ENCODE results near the gene CYP1A2.

Gene CYP1A2

DNA sequence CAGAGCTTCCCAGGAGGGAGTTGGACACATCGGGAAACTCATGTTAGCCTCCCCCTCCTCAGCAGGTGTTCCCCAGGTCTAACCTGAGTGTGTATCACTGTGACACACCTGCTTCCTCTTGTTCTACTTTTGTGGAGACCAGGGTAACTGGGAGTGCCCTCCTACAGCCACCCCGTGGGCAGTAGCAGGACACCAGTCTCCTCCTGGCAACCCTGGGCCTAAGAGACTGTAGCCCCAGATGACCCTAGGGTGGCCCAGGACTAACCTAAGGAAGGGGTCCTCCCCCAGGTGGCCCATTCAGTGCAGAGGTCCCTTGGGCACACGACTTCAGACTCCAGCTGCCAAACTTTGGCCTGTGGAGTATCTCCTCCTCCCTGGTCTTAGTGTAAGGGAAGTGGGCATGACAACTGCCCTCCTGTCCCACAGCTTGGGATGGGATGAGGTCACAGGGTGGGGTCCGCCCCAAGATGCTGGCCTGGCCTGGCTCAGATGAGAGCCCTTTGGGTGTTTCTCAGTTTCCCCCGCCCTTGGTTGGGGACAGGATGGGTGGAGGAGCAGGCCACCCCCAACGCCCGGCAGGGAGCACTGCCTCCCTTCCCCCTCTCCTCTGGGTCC is 38.0 kb downstream of the CYP1A2 start:
- Histone ChIP-seq H3K4me2 (ENCODE audit: low read depth, low read length, poor library complexity, severe bottlenecking) (peak overlapping the region; percentile 73), H3K9me3 (ENCODE audit: insufficient read depth, low read length) (no peaks in the 10 kb centered on the region), H3K9ac (ENCODE audit: low read length) (peak overlapping the region; percentile 99), H3F3A (ENCODE audit: insufficient read depth) (peaks cover 88% of the 10 kb centered on the region), H3K9me2 (replicated peaks; ENCODE audit: insufficient read depth, low read length) (no peaks in the 10 kb centered on the region), H3K36me3 (ENCODE audit: low read length) (no peaks in the 10 kb centered on the region), H4K20me1 (ENCODE audit: low read depth, low read length) (no peaks in the 10 kb centered on the region), H3K27me3 (ENCODE audit: low read length) (no peaks in the 10 kb centered on the region), H3K4me3 (ENCODE audit: insufficient read depth, low read length, poor library complexity, severe bottlenecking) (peak overlapping the region; percentile 37), H3K79me2 (ENCODE audit: insufficient read depth, low read length) (peaks cover 79% of the 10 kb centered on the region), H3K27ac (ENCODE audit: low read depth, low read length) (peak overlapping the region; percentile 96), H2AFZ (ENCODE audit: low read depth, low read length, severe bottlenecking) (no peak overlapping the region)
- TF ChIP-seq, protein P1, sequence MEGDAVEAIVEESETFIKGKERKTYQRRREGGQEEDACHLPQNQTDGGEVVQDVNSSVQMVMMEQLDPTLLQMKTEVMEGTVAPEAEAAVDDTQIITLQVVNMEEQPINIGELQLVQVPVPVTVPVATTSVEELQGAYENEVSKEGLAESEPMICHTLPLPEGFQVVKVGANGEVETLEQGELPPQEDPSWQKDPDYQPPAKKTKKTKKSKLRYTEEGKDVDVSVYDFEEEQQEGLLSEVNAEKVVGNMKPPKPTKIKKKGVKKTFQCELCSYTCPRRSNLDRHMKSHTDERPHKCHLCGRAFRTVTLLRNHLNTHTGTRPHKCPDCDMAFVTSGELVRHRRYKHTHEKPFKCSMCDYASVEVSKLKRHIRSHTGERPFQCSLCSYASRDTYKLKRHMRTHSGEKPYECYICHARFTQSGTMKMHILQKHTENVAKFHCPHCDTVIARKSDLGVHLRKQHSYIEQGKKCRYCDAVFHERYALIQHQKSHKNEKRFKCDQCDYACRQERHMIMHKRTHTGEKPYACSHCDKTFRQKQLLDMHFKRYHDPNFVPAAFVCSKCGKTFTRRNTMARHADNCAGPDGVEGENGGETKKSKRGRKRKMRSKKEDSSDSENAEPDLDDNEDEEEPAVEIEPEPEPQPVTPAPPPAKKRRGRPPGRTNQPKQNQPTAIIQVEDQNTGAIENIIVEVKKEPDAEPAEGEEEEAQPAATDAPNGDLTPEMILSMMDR (IDR thresholded peaks at IDR 0.05; ENCODE audit: insufficient read depth, low read length, poor library complexity, severe bottlenecking) = no peak
- no peak for TF ChIP-seq EZH2phosphoT487 (conservative IDR thresholded peaks at IDR 0.05; ENCODE audit: low read length)

DNA sequence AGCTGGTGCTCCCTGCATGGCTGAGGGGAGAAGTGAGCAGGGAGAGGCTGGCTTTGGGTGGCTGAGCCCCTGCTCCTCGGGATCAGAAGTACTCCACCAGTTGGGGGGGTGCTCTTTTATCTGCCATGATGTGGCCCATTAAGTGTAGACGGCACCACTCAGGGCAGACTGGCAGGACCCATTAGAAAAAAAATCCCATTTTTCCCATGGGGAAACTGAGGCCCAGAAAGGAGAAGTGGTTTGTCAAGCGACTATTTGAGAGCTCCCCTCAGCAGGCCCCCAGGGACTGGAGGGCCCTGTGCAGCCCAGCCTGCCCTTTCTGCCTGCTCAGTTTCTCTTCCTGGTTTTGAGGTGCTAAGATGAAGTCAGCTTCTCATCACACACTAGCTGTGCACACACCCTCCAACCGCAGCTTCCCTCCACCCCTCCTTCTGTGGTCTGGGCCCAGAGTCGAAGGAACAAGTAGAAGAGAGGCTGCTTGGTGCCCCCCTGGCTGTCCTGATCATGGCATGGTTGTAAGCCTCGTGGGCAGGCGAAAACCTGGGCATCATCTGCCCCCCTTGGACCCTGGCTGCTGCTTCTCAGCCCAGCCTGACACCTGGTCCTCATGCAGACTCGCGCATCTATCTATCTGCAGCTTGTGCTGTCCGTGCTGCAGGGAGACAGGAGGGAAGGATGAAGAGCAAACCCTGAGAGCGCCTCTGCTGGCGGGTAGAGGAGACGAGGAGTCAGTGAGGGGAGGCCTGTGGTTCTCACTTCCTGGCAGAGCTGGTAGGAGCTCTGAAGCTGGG is 38.8 kb downstream of the CYP1A2 start:
- peaks cover 88% of the 10 kb centered on the region for H3F3A ChIP-seq (ENCODE audit: insufficient read depth)

DNA sequence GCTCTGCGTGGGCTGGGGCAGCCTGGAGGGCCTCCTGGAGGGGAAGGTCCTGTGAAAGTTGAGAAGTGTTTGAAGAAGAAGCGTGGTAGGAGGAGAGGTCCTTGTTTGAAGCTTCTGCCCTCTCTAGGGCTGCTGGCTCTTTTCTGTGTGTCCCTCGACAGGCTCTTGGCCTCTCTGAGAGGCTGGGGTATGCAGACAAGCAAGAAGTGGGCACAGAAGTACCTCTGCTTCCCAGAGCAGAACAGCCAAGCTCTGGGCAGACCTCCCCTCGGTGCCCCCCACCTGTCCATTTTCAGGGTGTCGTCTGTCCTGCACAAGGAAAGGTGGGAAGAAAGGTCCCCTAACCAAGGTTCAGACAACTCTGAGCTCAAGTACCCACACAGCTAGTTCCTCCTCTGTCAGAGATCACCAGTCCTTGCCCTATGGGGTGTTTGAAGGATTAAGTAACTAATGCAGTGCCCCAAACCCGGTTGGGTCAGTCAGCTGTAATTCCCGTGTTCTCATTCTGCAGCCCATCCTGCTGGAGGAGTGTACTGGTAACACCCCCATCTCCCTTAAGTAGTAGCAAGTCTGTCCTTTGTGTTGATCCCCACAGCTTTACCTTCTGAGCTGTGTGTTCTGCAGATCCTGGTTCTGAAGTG is 39.5 kb downstream of the CYP1A2 start:
- H3K36me3 ChIP-seq (ENCODE audit: low read length) = no peaks in the 10 kb centered on the region
- H3F3A ChIP-seq (ENCODE audit: insufficient read depth) = peaks cover 82% of the 10 kb centered on the region
- H3K9ac ChIP-seq (ENCODE audit: low read length) = peak overlapping the region; percentile 77
- H3K9me2 ChIP-seq (replicated peaks; ENCODE audit: insufficient read depth, low read length) = no peaks in the 10 kb centered on the region
- peak overlapping the region; percentile 73 for H3K4me2 ChIP-seq (ENCODE audit: low read depth, low read length, poor library complexity, severe bottlenecking)
- H2AFZ ChIP-seq (ENCODE audit: low read depth, low read length, severe bottlenecking) = no peak overlapping the region
- peaks cover 85% of the 10 kb centered on the region for H3K79me2 ChIP-seq (ENCODE audit: insufficient read depth, low read length)
- no peaks in the 10 kb centered on the region for H4K20me1 ChIP-seq (ENCODE audit: low read depth, low read length)
- H3K4me3 ChIP-seq (ENCODE audit: insufficient read depth, low read length, poor library complexity, severe bottlenecking) = peak overlapping the region; percentile 51
- TF ChIP-seq, protein P1 (IDR thresholded peaks at IDR 0.05; ENCODE audit: insufficient read depth, low read length, poor library complexity, severe bottlenecking) = peak; percentile 3
- no peak for TF ChIP-seq EZH2phosphoT487 (conservative IDR thresholded peaks at IDR 0.05; ENCODE audit: low read length)
- H3K27me3 ChIP-seq (ENCODE audit: low read length) = no peaks in the 10 kb centered on the region
- no peaks in the 10 kb centered on the region for H3K9me3 ChIP-seq (ENCODE audit: insufficient read depth, low read length)
- H3K27ac ChIP-seq (ENCODE audit: low read depth, low read length) = peak overlapping the region; percentile 96

More for the DNA sequence above, 38.8 kb downstream of the CYP1A2 start:
- peak overlapping the region; percentile 51 for H3K4me3 ChIP-seq (ENCODE audit: insufficient read depth, low read length, poor library complexity, severe bottlenecking)
- H3K36me3 ChIP-seq (ENCODE audit: low read length) = no peaks in the 10 kb centered on the region
- H3K27ac ChIP-seq (ENCODE audit: low read depth, low read length) = peak overlapping the region; percentile 96
- peak overlapping the region; percentile 73 for H3K4me2 ChIP-seq (ENCODE audit: low read depth, low read length, poor library complexity, severe bottlenecking)
- no peak overlapping the region for H2AFZ ChIP-seq (ENCODE audit: low read depth, low read length, severe bottlenecking)
- no peaks in the 10 kb centered on the region for H3K27me3 ChIP-seq (ENCODE audit: low read length)
- peak overlapping the region; percentile 99 for H3K9ac ChIP-seq (ENCODE audit: low read length)
- no peak for TF ChIP-seq EZH2phosphoT487 (conservative IDR thresholded peaks at IDR 0.05; ENCODE audit: low read length)
- TF ChIP-seq, protein P1 (IDR thresholded peaks at IDR 0.05; ENCODE audit: insufficient read depth, low read length, poor library complexity, severe bottlenecking) = peak; percentile 89
- H4K20me1 ChIP-seq (ENCODE audit: low read depth, low read length) = no peaks in the 10 kb centered on the region
- H3K9me3 ChIP-seq (ENCODE audit: insufficient read depth, low read length) = no peaks in the 10 kb centered on the region
- H3K79me2 ChIP-seq (ENCODE audit: insufficient read depth, low read length) = peaks cover 85% of the 10 kb centered on the region
- H3K9me2 ChIP-seq (replicated peaks; ENCODE audit: insufficient read depth, low read length) = no peaks in the 10 kb centered on the region

All from SU-DHL-6 (cell line).